Esophagus squamous epithelium (tissue), 4 donors: ENCODE measurements around the gene PSG6.
"Not testable (repeated sequence)": the region's sequence is repeated elsewhere in the genome, so short reads cannot be mapped to it uniquely, and the experiment has no call there.

Experiments
- CTCF ChIP-seq, 6 experiments: fragments of 450-650 bp in 4 of 6; fragments of 200-600 bp in 2 of 6; sonication (generic) in 2 of 6; IDR thresholded peaks; one replicate each; pipeline ENCODE4 v1.5.1; 2016 to 2019; ENCODE audit warnings: antibody characterized with exemption in 6 of 6, mild to moderate bottlenecking in 4 of 6, moderate library complexity in 4 of 6
- POLR2A ChIP-seq, 4 donors: fragments of 450-650 bp; IDR thresholded peaks; one replicate each; pipeline ENCODE4 v1.6.1; 2017; ENCODE audit warnings: antibody characterized with exemption in 4 of 4, mild to moderate bottlenecking in 4 of 4, moderate library complexity in 3 of 4

- not testable (repeated sequence) for TF ChIP-seq CTCF, POLR2A (IDR thresholded peaks at IDR 0.05)
Observed at GRCh38 chr19:42882730-42883129, 35.0 kb downstream of the PSG6 start.
